NCI-H187 treated with DMSO at 0.1 percent for 48 hours (cell line): ENCODE data around the gene ERCC6L2.

Experiments used
- DNase-seq: peaks from one replicate; lab custom pipeline; 2025; lab: John Stamatoyannopoulos, UW

Gene ERCC6L2

DNA sequence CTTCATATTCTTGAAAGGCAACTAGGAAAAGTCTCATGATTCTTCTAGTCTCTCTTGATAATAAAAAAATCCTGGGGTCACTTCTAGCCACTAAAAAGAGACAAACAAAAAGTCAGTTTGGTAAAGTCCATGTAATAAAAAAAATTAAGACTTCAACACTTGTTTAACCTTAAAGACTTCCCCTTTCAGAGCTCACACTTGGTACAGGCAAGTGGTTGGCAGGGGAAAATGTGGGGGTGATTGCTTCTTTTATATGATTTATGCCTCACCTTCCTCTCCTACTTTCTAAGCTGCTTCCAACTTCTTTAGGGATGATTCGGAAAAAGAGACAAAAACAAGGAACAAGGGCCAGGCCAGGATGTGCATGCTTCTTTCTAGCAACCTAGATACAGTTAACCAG is 5.1 kb upstream of the ERCC6L2 start:
- no peak for DNase-seq

- no peak for DNase-seq
Measured at GRCh38 chr9:95870906-95871305, 4.6 kb upstream of the ERCC6L2 start.

DNA sequence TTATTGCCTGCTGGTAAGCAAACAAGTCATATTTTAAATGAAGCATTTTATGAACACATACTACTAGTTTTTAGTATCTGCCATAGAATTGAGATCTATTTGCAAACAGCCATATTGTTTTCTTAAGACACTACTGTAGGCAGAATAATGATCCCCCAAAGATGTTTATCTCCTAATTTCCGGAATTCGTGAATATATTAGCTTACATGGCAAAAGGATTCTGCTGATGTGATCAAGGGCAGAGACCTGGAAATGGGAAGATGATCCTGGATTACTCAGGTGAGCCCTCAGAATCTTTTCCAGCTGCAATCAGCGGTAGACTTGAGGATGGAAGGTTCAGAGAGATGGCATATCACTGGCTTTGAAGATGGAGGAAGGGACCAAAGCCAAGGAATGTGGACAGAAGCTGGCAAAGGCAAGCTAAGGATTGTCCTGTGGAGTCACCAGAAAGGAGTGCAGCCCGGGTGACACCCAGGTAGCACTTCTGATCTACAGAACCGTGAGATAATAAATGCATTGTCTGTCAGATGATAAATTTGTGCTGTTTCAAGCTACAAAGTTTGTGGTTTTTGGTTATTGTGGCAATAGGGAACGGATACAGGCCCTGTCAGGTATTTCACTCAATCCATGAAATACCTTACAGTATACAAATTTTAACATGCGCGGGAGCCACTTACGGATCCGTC is 1.0 kb upstream of the ERCC6L2 start:
- no peak for DNase-seq

- no peak for DNase-seq
Measured at GRCh38 chr9:95874989-95875304, 544 bp upstream of the ERCC6L2 start.

GRCh38 chr9:95876138-95876444 is 600 bp downstream of the ERCC6L2 start:
- no peak for DNase-seq

- no peak for DNase-seq
Measured at GRCh38 chr9:95876595-95876994, 1.1 kb downstream of the ERCC6L2 start.

- no peak for DNase-seq
Measured at GRCh38 chr9:95877984-95878383, 2.5 kb downstream of the ERCC6L2 start.

DNA sequence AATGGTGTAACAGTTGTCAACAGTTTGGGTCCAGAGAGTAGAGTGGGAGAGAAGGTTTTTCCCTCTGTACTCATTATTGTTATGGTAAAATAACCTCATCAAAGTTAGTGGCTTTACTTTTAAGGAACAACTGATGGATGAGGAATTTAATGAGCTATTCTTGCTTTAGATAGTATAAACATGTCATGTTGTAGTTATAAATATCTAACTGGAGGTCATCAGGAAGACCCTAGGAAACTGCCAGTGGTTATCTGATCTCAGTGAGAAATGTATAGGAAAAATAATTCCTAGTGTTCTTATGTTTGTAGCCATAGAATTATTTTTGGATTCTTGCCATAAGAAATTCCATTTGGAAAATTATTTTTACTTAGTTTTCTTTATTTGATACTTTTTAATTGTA is 4.1 kb downstream of the ERCC6L2 start:
- DNase-seq = no peak

DNA sequence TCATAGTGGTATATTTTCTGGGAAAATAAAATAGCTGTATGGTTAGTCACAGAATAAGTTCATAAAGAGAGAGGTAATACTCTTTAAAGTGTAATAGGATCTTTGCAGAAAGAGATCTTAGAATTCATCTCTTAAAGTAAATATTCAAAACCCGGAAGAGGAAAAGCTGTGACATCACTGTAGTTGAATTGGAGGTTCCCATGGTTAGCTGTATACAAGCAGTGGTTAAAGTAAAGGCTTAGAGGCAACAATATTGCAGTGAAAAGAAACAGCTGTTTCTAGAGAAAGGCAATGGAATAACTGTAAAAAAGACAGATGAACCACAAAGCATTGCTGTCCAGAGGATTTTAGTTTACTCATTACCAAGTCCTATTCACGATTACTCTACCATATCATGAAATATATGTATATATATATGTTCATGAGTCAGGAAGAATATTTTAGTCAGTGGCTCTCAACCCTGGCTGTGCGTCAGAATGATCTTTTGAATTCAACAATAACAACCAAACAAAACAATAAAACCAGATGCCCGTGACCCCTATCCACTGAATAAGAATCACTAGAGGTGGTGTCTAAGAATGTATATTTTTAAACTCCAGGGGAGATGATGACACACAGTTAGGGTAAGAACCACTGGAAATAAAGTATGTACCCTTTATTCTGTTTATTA is 4.7 kb downstream of the ERCC6L2 start:
- no peak for DNase-seq

DNA sequence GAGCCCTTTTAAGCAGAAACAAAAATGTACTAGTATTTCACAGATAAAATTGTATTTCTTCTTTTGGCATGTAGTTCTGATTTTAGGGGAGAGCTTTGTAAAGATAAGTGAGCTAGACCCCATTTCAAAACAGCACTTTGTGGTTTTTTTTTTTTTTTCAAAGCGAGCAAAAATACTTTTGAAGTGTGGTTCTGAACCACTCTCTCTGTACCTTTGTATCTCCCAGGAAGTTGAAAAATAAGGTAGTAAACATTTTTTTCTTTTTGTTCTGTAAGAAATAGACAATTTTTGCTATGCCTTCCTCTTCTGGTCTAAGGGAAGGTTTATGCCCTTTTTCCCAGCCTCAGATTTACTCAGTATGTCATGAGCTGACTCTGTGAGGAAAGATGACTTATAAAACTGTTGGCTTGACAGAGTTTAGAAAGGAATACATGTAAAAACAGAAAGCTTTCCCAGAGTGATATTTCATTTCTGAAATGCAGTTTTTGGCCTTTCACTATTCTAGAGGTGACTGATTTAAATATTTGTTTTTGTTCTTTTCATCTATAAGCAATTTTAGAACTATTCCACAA is 12.5 kb downstream of the ERCC6L2 start:
- no peak for DNase-seq

GRCh38 chr9:95890594-95890993 is 15.1 kb downstream of the ERCC6L2 start:
- no peak for DNase-seq

GRCh38 chr9:95891067-95891671 is 15.7 kb downstream of the ERCC6L2 start:
- DNase-seq = no peak

GRCh38 chr9:95892690-95893089 is 17.2 kb downstream of the ERCC6L2 start:
- no peak for DNase-seq

DNA sequence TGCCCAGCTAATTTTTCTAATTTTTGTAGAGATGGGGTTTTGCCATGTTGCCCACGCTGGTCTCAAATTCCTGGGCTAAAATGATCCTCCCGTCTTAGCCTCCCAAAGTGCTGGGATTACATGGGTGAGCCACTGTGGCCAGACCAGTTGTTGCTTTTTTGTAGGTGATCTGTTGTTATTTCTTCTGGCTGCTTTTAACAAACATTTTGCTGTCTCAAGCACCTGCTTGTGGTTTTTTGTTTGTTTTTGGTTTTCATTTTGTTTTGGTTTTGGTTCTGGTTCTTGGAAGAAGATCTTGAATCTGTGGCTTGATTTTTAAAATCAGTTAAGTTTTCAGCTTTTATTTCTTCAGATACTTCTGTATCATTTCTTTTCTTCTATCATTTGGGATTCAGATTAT is 21.1 kb downstream of the ERCC6L2 start:
- DNase-seq = no peak

DNA sequence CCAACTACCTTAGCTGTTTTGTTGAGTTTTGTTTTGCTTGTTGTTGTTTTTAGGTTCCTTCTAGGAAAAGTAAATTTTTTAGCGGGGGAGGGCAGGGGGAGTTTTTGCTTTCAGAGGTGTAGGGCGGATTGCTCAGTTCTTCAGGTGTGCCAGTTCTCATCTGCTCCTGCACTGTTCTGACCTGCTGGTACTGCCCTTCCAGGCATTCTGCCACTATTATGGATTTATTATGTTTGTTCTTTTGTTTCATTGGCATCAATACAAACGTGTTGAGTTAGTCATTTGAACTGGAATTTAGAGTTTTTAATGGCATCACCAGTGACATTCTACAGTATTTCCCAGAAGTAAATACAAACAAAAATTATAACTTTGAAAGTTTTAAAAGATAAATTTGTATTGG is 26.0 kb downstream of the ERCC6L2 start:
- DNase-seq = no peak

DNA sequence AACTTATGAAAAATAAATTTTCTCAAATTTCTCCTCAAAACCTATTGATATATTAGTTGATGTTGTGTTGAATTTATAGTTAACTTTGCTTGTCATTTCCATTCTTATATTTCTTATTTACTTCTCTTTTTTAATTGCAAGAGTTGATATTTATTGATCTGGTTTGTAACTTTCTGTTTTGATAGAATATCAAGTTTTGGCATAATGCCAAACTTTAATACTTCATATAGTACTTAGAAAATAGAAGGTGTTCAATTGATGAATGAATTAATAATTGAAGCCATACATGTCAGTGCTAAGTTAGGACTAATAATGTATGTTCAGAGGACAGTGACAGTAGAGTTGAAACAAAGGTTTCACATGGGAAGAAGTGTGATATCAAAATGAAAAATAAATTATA is 27.9 kb downstream of the ERCC6L2 start:
- DNase-seq = no peak

- no peak for DNase-seq
Measured at GRCh38 chr9:95907794-95908193, 32.3 kb downstream of the ERCC6L2 start.

DNA sequence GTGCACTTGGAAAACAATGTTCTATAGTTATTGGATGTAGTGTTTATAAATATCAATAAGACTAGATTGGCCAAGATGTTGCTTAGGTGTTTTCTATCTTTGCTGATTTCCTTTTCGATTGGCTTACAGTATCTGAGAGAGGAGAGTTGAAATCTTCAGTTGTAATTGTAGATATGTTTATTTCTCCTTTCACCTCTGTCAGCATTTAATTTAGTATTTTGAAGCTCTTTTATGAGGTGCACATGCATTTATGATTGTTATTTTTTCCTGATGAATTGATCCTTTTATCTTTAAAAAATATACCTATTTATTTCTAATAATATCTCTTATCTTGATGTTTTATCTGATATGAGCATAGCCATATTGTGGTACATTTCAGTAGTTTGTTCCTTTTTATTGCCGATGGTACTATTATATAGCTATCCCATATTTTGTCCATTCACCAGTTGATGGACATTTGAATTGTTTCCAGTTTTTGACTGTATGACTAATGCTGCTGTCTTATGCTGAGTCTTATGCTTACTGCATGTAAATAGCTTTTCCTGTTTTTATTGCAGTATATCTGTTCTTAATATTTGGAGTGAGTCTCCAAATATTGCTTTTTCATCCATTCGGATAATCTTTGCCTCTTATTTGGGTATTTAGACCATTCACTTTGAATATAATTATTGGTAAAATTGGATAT is 34.7 kb downstream of the ERCC6L2 start:
- DNase-seq = no peak

DNA sequence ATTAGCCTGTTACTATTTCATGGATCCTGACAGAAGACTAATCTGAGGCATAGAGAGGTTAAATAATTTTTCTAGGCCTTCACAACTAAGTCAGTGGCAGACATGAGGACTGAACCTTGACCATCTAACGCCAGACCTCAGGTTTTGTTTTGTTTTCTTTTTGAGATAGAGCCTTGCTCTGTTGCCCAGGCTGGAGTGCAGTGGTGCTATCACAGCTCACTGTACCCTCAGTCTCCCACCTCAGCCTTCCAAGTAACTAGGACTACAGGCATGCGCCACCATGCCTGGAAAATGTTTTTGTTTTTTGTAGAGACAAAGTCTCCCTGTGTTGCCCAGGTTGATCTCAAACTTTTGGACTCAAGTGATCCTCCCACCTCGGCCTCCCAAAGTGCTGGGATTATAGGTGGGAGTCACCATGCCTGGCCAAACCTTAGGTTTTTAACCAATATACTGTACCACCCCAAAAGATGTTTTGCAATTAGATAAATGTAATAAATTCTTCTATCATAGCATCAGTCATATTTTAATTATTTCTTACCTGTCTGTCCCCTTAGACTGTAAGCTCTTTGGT is 35.4 kb downstream of the ERCC6L2 start:
- DNase-seq = no peak

DNA sequence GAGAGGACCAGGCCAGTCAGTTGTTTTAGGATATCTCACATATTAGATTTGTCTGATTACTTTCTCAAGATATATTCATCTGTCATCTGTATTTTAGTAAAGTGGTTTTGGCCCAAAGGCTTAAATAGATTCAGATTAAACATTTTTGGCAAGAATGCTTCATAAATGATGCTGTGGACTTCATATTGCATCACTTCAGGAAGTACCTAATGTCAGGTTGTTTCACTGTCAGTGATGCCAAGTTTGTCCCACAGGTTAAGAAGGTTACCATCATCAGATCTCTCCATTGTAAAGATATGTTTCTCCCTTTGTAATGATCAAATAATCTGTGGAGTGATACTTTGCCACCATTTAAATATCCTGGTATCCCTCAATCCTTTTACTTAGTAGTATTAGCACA is 37.3 kb downstream of the ERCC6L2 start:
- no peak for DNase-seq

GRCh38 chr9:95920017-95920416 is 44.5 kb downstream of the ERCC6L2 start:
- DNase-seq = no peak

DNA sequence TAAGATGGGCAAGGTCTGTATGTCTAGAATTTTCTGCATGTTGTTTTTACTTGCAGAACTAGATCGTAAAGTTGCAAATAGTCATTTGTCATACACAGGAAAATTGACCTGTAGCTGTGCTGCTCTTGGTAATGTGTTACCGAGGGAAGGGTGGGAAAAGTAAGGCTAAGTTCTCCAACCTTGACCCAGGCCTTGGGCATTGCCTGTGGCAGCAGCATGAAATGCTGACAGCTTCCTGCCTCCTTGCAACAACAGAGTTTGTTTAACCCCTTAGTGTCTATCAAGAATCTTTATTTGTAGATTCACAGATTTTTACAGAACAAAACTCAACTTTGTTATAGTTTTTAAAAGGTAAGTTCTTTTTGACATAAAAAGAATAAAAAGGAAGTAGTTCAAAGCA is 48.3 kb downstream of the ERCC6L2 start:
- DNase-seq = no peak

GRCh38 chr9:95924987-95925386 is 49.5 kb downstream of the ERCC6L2 start:
- no peak for DNase-seq
